Activated T-cell treated with anti-CD3 and anti-CD28 coated beads, Interleukin-2, amount 50 U/mL, for 4 hours (primary cell): Measurements from ENCODE around the gene RARA. TPM values are rescaled to one million over a fixed set of nuclear protein-coding genes. Genes with fewer than 3 reads are reported as not detected.

Experiments
- ATAC-seq, 2 donors: fragments of 200-7000 bp; cut with Tn5 transposase; one replicate each; pipeline ENCODE4 v1.10.0; 2021
- DNase-seq: peaks from one replicate; pipeline ENCODE4 v3.0.0-alpha.2; 2020
- H3K27me3 Mint-ChIP-seq: one replicate; pipeline ENCODE4 v1.8.0; 2021; ENCODE audit warnings: low read depth, mixed read lengths
- H3K36me3 Mint-ChIP-seq: one replicate; pipeline ENCODE4 v1.8.0; 2022; ENCODE audit warnings: mixed read lengths; ENCODE audit not compliant: insufficient read depth
- H3K4me1 Mint-ChIP-seq: one replicate; pipeline ENCODE4 v1.8.0; 2021; ENCODE audit warnings: low read depth, mixed read lengths
- H3K4me3 Mint-ChIP-seq: one replicate; pipeline ENCODE4 v1.8.0; 2021; ENCODE audit warnings: mild to moderate bottlenecking, moderate library complexity, mixed read lengths
- H3K9me3 Mint-ChIP-seq: one replicate; pipeline ENCODE4 v1.8.0; 2021; ENCODE audit warnings: mixed read lengths
- total RNA-seq, 3 donors: library from RNA; stranded (reverse); gene quantifications; one replicate each; pipeline ENCODE4 v1.2.1, GENCODE V29; 2021

Gene RARA
- total RNA-seq, 3 donors from 2014 or later, result 46.5 to 61.9 (median 48.7) TPM

DNA sequence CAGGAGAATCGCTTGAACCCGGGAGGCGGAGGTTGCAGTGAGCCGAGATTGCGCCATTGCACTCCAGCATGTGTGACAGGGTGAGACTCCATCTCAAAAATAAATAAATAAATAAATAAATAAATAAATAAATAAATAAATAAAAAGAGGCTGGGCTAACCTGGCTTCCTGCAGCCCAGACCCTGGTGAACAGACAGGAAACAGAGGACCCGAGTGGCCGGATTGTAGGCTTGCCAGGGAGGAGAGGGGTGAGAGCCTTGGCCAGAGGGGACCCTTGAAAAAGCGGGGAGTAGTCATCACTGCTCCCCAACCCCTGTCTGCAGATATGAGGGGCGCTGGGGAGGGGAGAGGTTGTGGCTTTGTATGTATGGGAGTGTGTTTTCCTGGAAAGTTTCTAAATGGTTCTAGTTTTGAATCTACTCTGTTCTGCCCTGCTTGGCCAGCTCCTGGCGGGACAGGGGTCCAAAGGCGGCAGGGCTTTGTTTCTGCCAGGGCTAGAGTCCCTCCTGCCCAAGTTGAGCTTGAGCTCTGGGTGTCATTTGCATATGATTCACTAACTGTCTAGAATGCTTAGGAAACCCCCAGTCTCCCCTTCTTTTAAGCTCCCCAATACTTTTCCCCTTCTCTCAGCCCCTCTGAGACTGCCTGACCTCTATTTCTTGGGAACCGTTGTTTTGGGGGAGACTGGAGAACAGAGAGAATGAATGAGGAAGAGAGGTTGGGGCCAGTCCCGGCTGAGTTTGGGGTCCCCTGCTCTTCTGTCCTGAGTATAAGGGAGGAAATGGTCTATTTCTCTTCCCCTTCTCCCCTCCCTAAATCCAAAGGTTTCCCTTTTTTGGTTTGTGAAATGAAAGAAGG lies 16.4 kb downstream of the RARA start:
- no peak for DNase-seq
- H3K27me3 Mint-ChIP-seq, result no peaks in the 10 kb centered on the region
- H3K4me1 Mint-ChIP-seq, result peaks cover 84% of the 10 kb centered on the region
- ATAC-seq, result peak; percentile 19 to 23
- peak overlapping the region; percentile 98 for H3K4me3 Mint-ChIP-seq
- no peaks in the 10 kb centered on the region for H3K9me3 Mint-ChIP-seq
- peaks cover 7% of the 10 kb centered on the region for H3K36me3 Mint-ChIP-seq

DNA sequence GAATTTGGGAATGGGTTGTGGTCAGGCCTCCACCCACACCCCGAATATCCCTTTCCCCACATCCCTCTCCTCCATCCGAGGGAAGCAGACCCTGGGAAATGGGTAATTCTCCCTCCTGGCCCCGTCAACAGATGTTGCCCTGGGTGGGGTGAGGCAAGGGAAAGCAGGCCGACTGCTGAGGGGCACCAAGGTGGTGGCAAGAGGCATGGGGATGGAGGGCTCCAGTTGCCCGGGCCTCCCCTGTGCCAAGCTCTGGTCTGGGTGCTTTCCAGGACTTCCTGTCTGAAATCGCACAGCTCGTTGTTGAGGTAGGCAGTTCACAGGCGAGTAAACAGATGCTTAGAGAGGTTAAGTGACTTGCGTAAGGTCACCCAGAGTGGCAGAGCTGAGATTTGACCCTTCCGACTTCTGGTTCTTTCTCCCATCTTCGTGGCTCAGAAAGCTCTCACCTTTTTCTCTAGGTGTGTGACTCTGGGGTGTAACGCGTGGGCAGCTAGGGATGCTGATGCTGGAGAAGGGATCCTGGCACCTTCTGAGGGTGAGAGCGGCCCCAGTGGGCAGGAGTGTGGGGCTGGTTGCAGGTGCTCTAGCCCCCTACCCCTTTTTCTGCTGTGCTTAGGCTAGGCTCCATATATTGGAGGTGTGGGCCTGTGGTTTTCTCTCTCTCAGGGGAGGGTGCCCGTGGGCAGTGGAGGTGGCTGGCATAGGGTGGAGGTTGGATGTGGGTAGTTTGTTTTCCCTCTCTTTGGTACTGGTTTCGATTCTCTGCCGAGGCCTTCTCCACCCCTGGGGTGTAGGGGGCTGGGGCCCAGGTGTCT lies 17.2 kb downstream of the RARA start:
- H3K9me3 Mint-ChIP-seq, result no peaks in the 10 kb centered on the region
- H3K27me3 Mint-ChIP-seq, result no peaks in the 10 kb centered on the region
- DNase-seq (peak; percentile 34), ATAC-seq (peak; percentile 12 to 14)
- peak overlapping the region; percentile 82 for H3K4me3 Mint-ChIP-seq
- peaks cover 85% of the 10 kb centered on the region for H3K4me1 Mint-ChIP-seq
- peaks cover 9% of the 10 kb centered on the region for H3K36me3 Mint-ChIP-seq

DNA sequence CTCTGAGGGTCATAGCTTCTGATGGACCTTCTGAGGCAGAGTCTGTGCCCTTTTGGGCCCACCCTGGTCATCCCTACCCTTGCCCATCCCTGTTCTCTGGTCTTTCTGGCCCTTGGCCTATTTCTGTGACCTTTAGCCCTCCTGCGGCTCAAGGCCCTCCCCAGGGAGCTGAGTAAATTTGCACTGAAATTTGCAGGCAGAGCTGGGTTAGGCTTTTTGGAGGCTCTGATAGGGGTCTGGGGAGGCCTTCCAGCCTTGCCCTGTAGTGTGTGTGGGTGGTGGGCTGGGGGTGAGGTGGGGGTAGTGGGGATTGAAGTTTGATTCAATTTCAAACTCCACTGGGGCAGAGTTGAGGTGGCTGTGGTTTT lies 17.8 kb downstream of the RARA start:
- H3K36me3 Mint-ChIP-seq, result peaks cover 12% of the 10 kb centered on the region
- peaks cover 85% of the 10 kb centered on the region for H3K4me1 Mint-ChIP-seq
- peak overlapping the region; percentile 82 for H3K4me3 Mint-ChIP-seq

DNA sequence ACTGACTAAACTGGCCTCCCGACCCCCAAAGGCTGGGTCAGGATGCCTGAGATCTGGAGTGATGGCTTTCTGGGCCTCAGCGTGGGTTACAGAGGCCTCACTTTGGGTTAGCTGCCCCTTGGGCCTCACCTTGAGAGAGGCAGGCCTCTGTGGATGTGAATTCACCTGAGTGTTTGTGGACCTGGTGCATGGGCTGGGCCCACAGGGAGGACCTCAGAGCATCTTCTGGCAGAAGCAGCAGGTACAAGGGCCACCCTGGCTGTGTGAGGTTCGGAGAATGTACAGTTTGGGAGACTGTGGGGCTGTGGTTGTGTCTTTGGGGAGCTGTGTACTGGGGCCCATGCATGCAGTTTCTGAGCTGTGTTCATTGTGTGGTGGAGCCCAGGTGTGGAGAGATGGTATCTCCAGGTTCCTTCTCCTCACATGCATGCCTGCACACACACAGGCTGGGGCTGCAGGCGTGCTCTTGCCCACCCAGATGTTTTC lies 18.3 kb downstream of the RARA start:
- Mint-ChIP-seq H3K36me3 (peaks cover 12% of the 10 kb centered on the region), H3K27me3 (no peaks in the 10 kb centered on the region), H3K4me3 (peak overlapping the region; percentile 82), H3K9me3 (no peaks in the 10 kb centered on the region), H3K4me1 (peaks cover 82% of the 10 kb centered on the region)
- no peak for ATAC-seq
- no peak for DNase-seq

More for the DNA sequence above, 17.8 kb downstream of the RARA start:
- ATAC-seq (no peak), DNase-seq (no peak)
- Mint-ChIP-seq H3K9me3 (no peaks in the 10 kb centered on the region), H3K27me3 (no peaks in the 10 kb centered on the region)

DNA sequence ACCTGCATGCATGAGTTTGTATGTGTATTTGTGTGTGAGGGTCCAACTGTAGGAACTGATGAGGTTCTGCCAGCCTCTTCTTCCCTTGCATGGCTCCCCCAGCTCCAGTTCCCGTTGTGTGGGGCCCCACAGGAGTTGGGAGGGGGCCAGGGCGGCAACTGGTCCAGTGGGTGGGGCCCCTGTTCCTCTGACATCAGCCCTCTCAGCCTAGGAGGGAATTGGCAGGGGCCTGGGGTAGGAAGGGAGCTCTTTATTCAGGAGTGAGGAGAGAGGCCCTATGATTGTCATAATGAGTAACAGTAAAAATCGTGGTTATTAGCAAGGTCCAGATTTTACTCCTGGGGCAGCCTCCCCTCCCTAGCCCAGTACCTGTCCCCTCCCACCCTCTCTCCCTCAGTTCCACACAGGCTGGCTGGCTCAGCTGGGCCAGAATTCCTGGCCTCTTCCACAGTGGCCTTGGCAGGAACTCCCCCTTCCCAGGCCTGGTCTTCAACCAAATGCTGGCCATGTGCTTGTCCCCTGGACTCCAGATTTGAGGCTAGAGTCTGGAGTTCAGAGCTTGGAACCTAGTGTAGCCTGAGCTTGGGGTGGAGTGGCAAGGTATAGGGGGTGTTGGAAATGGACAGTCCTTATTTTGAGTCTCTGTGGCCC lies 18.9 kb downstream of the RARA start:
- Mint-ChIP-seq H3K9me3 (no peaks in the 10 kb centered on the region), H3K4me1 (peaks cover 85% of the 10 kb centered on the region), H3K27me3 (no peaks in the 10 kb centered on the region), H3K36me3 (peaks cover 16% of the 10 kb centered on the region), H3K4me3 (peak overlapping the region; percentile 82)
- no peak for ATAC-seq
- DNase-seq, result no peak

DNA sequence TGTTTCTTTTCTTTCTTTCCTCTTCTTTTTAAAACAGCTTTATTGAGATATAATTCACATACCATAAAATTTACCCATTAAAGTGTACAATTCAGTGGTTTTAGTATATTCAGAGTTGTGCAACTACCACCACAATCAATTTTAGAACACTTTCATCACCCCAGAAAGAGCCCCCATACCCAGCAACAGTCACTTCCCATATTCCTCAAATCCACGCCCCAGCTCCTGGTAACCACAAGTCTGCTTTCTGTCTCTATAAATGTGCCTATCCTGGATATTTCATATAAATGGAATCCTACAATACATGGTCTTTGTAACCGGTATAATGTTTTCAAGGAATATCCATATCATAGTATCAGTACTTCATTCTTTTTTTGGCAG lies 19.4 kb downstream of the RARA start:
- H3K36me3 Mint-ChIP-seq, result peaks cover 16% of the 10 kb centered on the region
- DNase-seq (no peak), ATAC-seq (no peak)
- no peaks in the 10 kb centered on the region for H3K9me3 Mint-ChIP-seq
- H3K4me3 Mint-ChIP-seq, result peak overlapping the region; percentile 61
- peaks cover 84% of the 10 kb centered on the region for H3K4me1 Mint-ChIP-seq
- H3K27me3 Mint-ChIP-seq, result no peaks in the 10 kb centered on the region

DNA sequence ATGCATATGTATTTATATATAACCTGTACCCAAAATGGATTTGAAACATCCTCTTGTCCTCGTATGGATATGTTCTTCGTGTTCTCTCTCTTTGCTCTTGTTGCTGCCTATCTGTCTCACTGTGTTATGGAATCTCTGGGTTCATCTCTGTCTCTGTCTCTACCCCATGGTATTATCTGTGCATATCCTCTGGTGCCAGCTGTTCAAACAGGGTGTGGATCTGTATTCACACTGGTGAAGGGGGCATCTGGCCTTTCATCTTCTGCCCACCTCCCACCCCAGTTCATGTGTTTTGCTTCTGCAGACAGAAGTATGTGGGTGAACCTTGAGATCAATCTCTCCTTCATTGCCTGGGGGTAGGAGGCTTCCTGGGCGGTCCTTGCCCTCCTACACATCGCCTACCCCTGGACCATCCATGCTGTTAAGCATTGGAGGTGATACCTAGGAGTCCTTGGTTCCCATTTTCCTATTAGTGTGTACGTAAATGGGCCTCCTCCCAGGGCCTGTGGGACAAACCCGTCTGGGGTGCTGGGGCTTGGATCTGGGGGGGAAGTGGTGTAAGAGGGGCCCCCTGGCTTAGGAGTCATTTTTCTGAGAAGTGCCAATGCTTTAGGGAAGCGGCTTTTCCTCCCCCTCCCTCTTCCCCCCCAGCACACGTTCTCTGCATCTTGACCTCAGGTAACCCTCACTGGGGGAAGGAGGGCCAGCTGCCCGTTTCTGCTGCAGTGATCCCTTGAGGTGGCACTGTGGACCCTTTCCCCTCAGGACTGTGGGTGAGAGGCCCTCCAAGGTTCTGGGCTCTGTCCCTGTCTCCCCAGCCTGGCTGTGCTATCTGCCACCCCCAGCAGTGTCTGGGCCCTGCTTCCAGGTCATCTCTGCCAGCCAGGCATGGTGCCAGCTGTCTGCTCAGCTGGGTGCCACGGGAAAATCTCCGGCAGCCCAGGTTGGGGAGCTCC lies 21.1 kb downstream of the RARA start:
- H3K4me1 Mint-ChIP-seq, result peaks cover 88% of the 10 kb centered on the region
- peak overlapping the region; percentile 20 for H3K4me3 Mint-ChIP-seq
- H3K36me3 Mint-ChIP-seq, result peaks cover 23% of the 10 kb centered on the region
- no peaks in the 10 kb centered on the region for H3K27me3 Mint-ChIP-seq
- H3K9me3 Mint-ChIP-seq, result no peaks in the 10 kb centered on the region
- ATAC-seq, result no peak
- DNase-seq, result no peak

DNA sequence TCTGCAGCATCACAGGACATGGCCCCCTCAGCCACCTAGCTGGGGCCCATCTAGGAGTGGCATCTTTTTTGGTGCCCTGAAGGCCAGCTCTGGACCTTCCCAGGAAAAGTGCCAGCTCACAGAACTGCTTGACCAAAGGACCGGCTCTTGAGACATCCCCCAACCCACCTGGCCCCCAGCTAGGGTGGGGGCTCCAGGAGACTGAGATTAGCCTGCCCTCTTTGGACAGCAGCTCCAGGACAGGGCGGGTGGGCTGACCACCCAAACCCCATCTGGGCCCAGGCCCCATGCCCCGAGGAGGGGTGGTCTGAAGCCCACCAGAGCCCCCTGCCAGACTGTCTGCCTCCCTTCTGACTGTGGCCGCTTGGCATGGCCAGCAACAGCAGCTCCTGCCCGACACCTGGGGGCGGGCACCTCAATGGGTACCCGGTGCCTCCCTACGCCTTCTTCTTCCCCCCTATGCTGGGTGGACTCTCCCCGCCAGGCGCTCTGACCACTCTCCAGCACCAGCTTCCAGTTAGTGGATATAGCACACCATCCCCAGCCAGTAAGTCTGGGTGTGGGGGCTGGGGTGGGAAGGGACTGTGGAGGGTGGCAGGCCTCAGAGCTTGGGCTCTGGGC lies 22.0 kb downstream of the RARA start:
- Mint-ChIP-seq H3K4me1 (peaks cover 83% of the 10 kb centered on the region), H3K27me3 (no peaks in the 10 kb centered on the region), H3K4me3 (peak overlapping the region; percentile 20), H3K9me3 (no peaks in the 10 kb centered on the region), H3K36me3 (peaks cover 23% of the 10 kb centered on the region)
- DNase-seq (no peak), ATAC-seq (no peak)

DNA sequence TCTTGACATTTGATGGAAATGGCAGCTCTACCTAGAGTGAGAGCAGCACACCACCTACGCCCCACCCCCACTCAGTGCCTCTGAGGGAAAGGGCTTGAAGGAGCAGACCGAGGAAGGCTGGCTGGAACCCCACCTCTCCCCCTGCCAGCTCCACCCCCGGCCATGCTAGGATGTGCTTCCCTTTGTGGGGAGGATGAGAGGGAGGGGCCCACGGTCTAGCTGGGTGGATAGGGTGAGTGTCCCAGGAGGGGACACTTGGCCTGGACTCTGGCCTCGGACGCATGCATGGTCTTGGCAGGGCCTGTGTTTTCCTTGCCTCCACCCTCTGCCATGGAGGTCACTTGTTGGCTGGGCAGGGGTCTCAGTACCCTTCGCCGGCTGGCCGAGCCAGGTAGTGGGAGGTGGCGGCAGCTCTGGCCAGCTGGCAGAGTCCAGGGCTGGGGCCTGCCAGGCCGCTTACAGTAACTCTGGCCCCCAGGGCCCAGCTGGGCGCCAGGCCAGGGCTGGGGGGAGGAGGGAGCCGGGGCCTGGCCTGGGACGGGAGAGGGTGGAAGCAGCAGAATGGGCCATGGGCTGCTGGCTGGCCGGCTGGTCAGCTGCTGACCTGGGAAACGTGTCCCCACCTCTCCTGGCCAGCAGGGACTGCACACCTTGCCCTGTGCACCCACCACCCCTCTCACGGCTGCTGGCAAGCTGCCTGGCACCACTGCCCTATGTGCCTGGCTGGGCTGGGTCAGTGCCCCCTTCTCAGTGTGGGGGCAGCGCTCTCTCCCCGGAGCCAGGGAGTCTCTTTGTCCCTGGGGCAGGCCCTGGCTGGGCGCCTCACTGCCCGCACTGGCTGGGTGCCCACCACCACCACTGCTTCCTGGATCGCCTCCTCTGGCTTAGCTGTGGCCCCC lies 23.0 kb downstream of the RARA start:
- peaks cover 75% of the 10 kb centered on the region for H3K4me1 Mint-ChIP-seq
- no peaks in the 10 kb centered on the region for H3K9me3 Mint-ChIP-seq
- no peak for DNase-seq
- H3K27me3 Mint-ChIP-seq, result no peaks in the 10 kb centered on the region
- ATAC-seq, result no peak
- H3K4me3 Mint-ChIP-seq, result peak overlapping the region; percentile 26
- H3K36me3 Mint-ChIP-seq, result peaks cover 24% of the 10 kb centered on the region

DNA sequence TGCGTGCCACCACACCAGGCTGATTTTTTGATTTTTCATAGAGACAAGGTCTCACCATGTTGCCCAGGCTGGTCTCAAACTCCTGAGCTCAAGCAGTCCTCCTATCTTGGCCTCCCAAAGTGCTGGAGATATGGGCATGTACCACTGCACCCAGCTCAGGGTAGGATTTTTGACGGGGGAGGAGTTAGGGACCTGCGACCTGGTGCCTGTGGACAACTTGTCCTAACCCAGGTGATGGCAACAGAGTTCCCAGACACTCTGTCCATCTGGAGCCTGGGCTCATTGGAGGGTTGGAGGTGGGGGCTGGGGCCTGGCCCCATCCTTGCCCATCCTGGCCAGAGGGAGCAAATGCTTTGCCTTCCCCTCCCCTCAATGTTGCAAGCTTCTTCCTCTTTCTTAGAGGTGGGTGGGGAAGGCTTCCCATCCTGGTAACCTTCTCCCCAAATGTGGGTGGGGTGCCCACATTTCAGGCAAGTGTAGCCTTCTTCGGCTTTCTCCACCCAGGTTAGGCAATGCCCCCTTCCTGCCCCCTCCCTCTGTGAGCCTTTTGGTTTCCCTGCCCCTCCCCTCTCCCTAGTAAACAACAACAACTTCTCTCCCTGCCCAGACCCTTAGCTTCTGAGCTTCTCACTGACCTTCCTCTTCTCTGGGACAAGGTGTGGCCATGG lies 24.9 kb downstream of the RARA start:
- ATAC-seq (no peak), DNase-seq (no peak)
- Mint-ChIP-seq H3K4me3 (peak overlapping the region; percentile 44), H3K4me1 (peaks cover 72% of the 10 kb centered on the region), H3K9me3 (no peaks in the 10 kb centered on the region), H3K36me3 (peaks cover 19% of the 10 kb centered on the region), H3K27me3 (no peaks in the 10 kb centered on the region)

DNA sequence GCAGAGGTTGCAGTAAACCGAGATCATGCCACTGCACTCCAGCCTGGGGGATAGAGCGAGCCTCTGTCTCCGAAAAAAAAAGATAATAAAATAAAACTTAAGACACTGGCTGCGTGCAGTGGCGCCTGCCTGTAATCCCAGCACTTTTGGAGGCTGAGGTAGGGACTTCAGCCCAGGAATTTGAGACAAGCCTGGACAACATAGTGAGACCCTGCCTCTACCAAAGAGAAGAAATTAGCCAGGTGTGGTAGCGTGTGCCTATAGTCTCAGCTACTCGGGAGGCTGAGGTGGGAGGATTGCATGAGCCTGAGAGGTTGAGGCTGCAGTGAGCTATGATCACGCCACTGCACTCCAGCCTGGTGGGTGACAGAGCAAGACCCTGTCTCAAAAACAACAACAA lies 26.6 kb downstream of the RARA start:
- ATAC-seq (no peak), DNase-seq (no peak)
- peaks cover 32% of the 10 kb centered on the region for H3K36me3 Mint-ChIP-seq
- H3K4me1 Mint-ChIP-seq, result peaks cover 77% of the 10 kb centered on the region
- no peak overlapping the region for H3K4me3 Mint-ChIP-seq
- H3K27me3 Mint-ChIP-seq, result no peaks in the 10 kb centered on the region
- no peaks in the 10 kb centered on the region for H3K9me3 Mint-ChIP-seq

DNA sequence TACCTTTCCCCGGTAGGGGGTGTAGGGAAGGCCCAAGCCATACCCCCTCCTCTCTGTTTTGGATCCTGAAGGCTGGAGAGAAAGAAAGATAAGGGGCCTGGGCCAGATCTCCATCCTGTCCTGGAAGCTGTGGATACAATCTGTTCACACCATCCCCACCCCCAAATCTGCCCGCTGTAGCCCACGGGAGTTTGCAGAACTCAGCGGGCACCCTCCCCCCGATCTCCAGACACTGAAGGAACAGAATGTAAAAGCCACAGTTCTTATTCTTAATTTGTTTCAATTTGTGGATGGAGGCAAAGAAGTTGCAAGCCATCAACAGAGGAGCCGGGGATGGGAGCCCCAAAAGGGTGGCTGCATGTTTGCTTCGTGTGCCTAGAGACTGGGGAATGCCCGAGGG lies 28.4 kb downstream of the RARA start:
- Mint-ChIP-seq H3K36me3 (peaks cover 28% of the 10 kb centered on the region), H3K4me3 (no peak overlapping the region), H3K27me3 (no peaks in the 10 kb centered on the region), H3K4me1 (peaks cover 71% of the 10 kb centered on the region), H3K9me3 (no peaks in the 10 kb centered on the region)
- no peak for DNase-seq
- no peak for ATAC-seq
